Hippocampal formation (tissue), 2 donors: ENCODE results near the gene DEPDC1.
"Not testable (repeated sequence)": the region's sequence is repeated elsewhere in the genome, so short reads cannot be mapped to it uniquely, and the experiment has no call there.

Source experiments
- DNase-seq, 2 donors: peaks; one replicate each; lab custom pipeline; 2025; lab: John Stamatoyannopoulos, UW

The DEPDC1 gene

GRCh38 chr1:68496680-68497357 lies at the start of gene DEPDC1:
TSS of gene DEPDC1 (minus strand) at chr1:68497082. CDS start at chr1:68496999, 83 bp downstream.
- peak; percentile 79 to 88 for DNase-seq

GRCh38 chr1:68544651-68545050 lies 47.8 kb upstream of the DEPDC1 start:
- DNase-seq, result no peak

- DNase-seq, result no peak
These were observed 45.7 kb upstream of the DEPDC1 start for GRCh38 chr1:68542586-68542985.

GRCh38 chr1:68538941-68539340 lies 42.1 kb upstream of the DEPDC1 start:
- no peak for DNase-seq

- DNase-seq, result no peak
These were observed 31.4 kb upstream of the DEPDC1 start for GRCh38 chr1:68528243-68528642.

GRCh38 chr1:68525781-68526180 lies 28.9 kb upstream of the DEPDC1 start:
- DNase-seq, result no peak

GRCh38 chr1:68521286-68521685 lies 24.4 kb upstream of the DEPDC1 start:
- DNase-seq, result no peak

- no peak for DNase-seq
These were observed 19.2 kb upstream of the DEPDC1 start for GRCh38 chr1:68516066-68516465.

GRCh38 chr1:68511254-68511653 lies 14.4 kb upstream of the DEPDC1 start:
- DNase-seq, result no peak

GRCh38 chr1:68506386-68506785 lies 9.5 kb upstream of the DEPDC1 start:
- DNase-seq, result no peak

GRCh38 chr1:68503085-68503484 lies 6.2 kb upstream of the DEPDC1 start:
- DNase-seq, result no peak

- no peak for DNase-seq
These were observed 446 bp upstream of the DEPDC1 start for GRCh38 chr1:68497358-68497698.

- DNase-seq, result no peak
These were observed 758 bp downstream of the DEPDC1 start for GRCh38 chr1:68495968-68496679.

GRCh38 chr1:68495532-68495931 lies 1.4 kb downstream of the DEPDC1 start:
- no peak for DNase-seq

GRCh38 chr1:68493193-68493592 lies 3.7 kb downstream of the DEPDC1 start:
- no peak for DNase-seq

- not testable (repeated sequence) for DNase-seq
These were observed 4.6 kb downstream of the DEPDC1 start for GRCh38 chr1:68492255-68492654.

- no peak for DNase-seq
These were observed 6.7 kb downstream of the DEPDC1 start for GRCh38 chr1:68490046-68490651.

- DNase-seq, result no peak
These were observed 11.4 kb downstream of the DEPDC1 start for GRCh38 chr1:68485431-68486022.

GRCh38 chr1:68484618-68485017 lies 12.3 kb downstream of the DEPDC1 start:
- no peak for DNase-seq

GRCh38 chr1:68481041-68481440 lies 15.8 kb downstream of the DEPDC1 start:
- no peak for DNase-seq

GRCh38 chr1:68479501-68479900 lies 17.4 kb downstream of the DEPDC1 start:
- no peak for DNase-seq

- no peak for DNase-seq
These were observed 18.2 kb downstream of the DEPDC1 start for GRCh38 chr1:68478662-68479061.

- DNase-seq, result not testable (repeated sequence)
These were observed 20.3 kb downstream of the DEPDC1 start for GRCh38 chr1:68476626-68477025.
